H1 (cell line): ENCODE data around the gene MYOM1. TPM values are rescaled to one million over a fixed set of nuclear protein-coding genes. Genes with fewer than 3 reads are reported as not detected.

Source experiments
- CTCF ChIA-PET: fragments of 300-600 bp; sonication (Branson Sonifier 250); formaldehyde crosslinking; loops from one replicate; lab custom pipeline; 2021; ENCODE audit not compliant: partially characterized antibody; lab: Charles Lee
- POLR2A ChIA-PET: fragments of 300-600 bp; sonication (Branson Sonifier 250); formaldehyde crosslinking; loops from one replicate; lab custom pipeline; 2021; ENCODE audit warnings: inconsistent platforms; ENCODE audit not compliant: partially characterized antibody; lab: Charles Lee
- DNase-seq, 2 experiments: peaks; one replicate each; pipeline versions ENCODE4 v3.0.0 to v3.0.0-alpha.2; 2010 to 2022; ENCODE audit warnings: low spot score in 2 of 2, low read depth in 1 of 2, mixed read lengths in 1 of 2
- FAIRE-seq: peaks from 2 replicates; lab custom pipeline; 2011; peaks lifted over from hg19 to GRCh38; lab: Jason Lieb, UNC
- H2AFZ ChIP-seq: 2 replicates; pipeline ENCODE4 v1.8.1; 2012; ENCODE audit warnings: low read length, inconsistent platforms
- H2AK5ac ChIP-seq: 2 replicates; pipeline ENCODE4 v1.6.1; 2013; ENCODE audit warnings: low read depth, low read length
- H2BK120ac ChIP-seq: replicated peaks from 2 replicates; pipeline ENCODE3; 2013; ENCODE audit warnings: low read depth, low read length, inconsistent platforms
- H2BK12ac ChIP-seq: 2 replicates; pipeline ENCODE4 v1.6.1; 2013; ENCODE audit warnings: low read depth, low read length
- H2BK15ac ChIP-seq: 2 replicates; pipeline ENCODE4 v1.6.1; 2013; ENCODE audit warnings: low read length
- H2BK20ac ChIP-seq: 2 replicates; pipeline ENCODE4 v1.6.1; 2013; ENCODE audit warnings: low read length
- H2BK5ac ChIP-seq: 2 replicates; pipeline ENCODE4 v1.6.1; 2013; ENCODE audit warnings: low read depth, low read length
- H3K14ac ChIP-seq: 2 replicates; pipeline ENCODE4 v1.6.1; 2013; ENCODE audit warnings: inconsistent platforms; ENCODE audit not compliant: insufficient read length
- H3K18ac ChIP-seq: 2 replicates; pipeline ENCODE4 v1.6.1; 2013; ENCODE audit warnings: low read length; ENCODE audit errors: extremely low read depth
- H3K23ac ChIP-seq: 2 replicates; pipeline ENCODE4 v1.6.1; 2013; ENCODE audit warnings: inconsistent platforms; ENCODE audit not compliant: insufficient read length
- H3K23me2 ChIP-seq: 2 replicates; pipeline ENCODE4 v1.6.1; 2013; ENCODE audit warnings: low read depth, low read length
- H3K27ac ChIP-seq: 2 replicates; pipeline ENCODE4 v1.6.1; 2011; ENCODE audit warnings: low read depth, low read length, inconsistent platforms
- H3K27me3 ChIP-seq, 4 experiments: replicated peaks in 1 of 4; 1 replicate in 1 of 4; 2 replicates in 3 of 4; pipeline versions ENCODE4 v1.6.1 to v1.8.1; 2011 to 2013; ENCODE audit warnings: low read length in 3 of 4, mild to moderate bottlenecking in 3 of 4, inconsistent platforms in 2 of 4, mixed read lengths in 2 of 4, moderate library complexity in 1 of 4; ENCODE audit not compliant: control insufficient read depth in 3 of 4, insufficient read depth in 3 of 4; ENCODE audit errors: extremely low read depth in 1 of 4
- H3K36me3 ChIP-seq, 4 experiments: 2 replicates each; pipeline versions ENCODE4 v1.6.1 to v1.8.1; 2011 to 2013; ENCODE audit warnings: mild to moderate bottlenecking in 4 of 4, low read length in 3 of 4, moderate library complexity in 2 of 4, control low read depth in 1 of 4, inconsistent platforms in 1 of 4; ENCODE audit not compliant: insufficient read depth in 4 of 4, control insufficient read depth in 2 of 4
- H3K4ac ChIP-seq: replicated peaks from 2 replicates; pipeline ENCODE3; 2013; ENCODE audit warnings: low read length, low read depth, mixed read lengths, inconsistent platforms; ENCODE audit not compliant: insufficient read length
- H3K4me1 ChIP-seq, 4 experiments: replicated peaks in 1 of 4; 1 replicate in 1 of 4; 2 replicates in 3 of 4; pipeline versions ENCODE4 v1.6.1 to v1.8.1; 2011 to 2013; ENCODE audit warnings: low read length in 3 of 4, inconsistent platforms in 2 of 4, mixed read lengths in 1 of 4; ENCODE audit not compliant: insufficient read depth in 4 of 4, control insufficient read depth in 3 of 4
- H3K4me2 ChIP-seq, 2 experiments: 2 replicates each; pipeline versions ENCODE4 v1.6.1 to v1.8.1; 2011 to 2013; ENCODE audit warnings: low read depth in 2 of 2, low read length in 2 of 2, control low read depth in 1 of 2, inconsistent platforms in 1 of 2, mild to moderate bottlenecking in 1 of 2; ENCODE audit not compliant: insufficient read depth in 1 of 2
- H3K4me3 ChIP-seq, 4 experiments: fragments of 200-600, 300-600 bp in 1 of 4; sonication (generic), shearing (Covaris generic), sonication (Bioruptor Twin) in 1 of 4; 2 replicates each; pipeline versions ENCODE4 v1.5.1 to v1.8.1; 2011 to 2016; ENCODE audit warnings: low read length in 4 of 4, low read depth in 3 of 4, control low read depth in 2 of 4, inconsistent platforms in 2 of 4, mild to moderate bottlenecking in 2 of 4, mixed read lengths in 1 of 4, moderate library complexity in 1 of 4; ENCODE audit not compliant: insufficient read depth in 2 of 4; ENCODE audit errors: extremely low read depth in 1 of 4
- H3K56ac ChIP-seq: replicated peaks from 2 replicates; pipeline ENCODE3; 2013; ENCODE audit warnings: low read depth, mild to moderate bottlenecking, mixed read lengths, low read length, inconsistent platforms; ENCODE audit not compliant: insufficient read length
- H3K79me1 ChIP-seq: 2 replicates; pipeline ENCODE4 v1.6.1; 2013; ENCODE audit warnings: low read depth, low read length, control low read depth
- H3K79me2 ChIP-seq, 2 experiments: 2 replicates each; pipeline versions ENCODE4 v1.6.1 to v1.8.1; 2012 to 2013; ENCODE audit warnings: low read length in 2 of 2, mild to moderate bottlenecking in 2 of 2, inconsistent platforms in 1 of 2; ENCODE audit not compliant: insufficient read depth in 2 of 2, control insufficient read depth in 1 of 2
- H3K9ac ChIP-seq, 4 experiments: replicated peaks in 1 of 4; 1 replicate in 1 of 4; 2 replicates in 3 of 4; pipeline versions ENCODE4 v1.6.1 to v1.8.1; 2011 to 2013; ENCODE audit warnings: low read depth in 3 of 4, low read length in 3 of 4, control low read depth in 2 of 4, mild to moderate bottlenecking in 2 of 4, moderate library complexity in 2 of 4, inconsistent platforms in 1 of 4; ENCODE audit errors: extremely low read depth in 1 of 4
- H3K9me3 ChIP-seq, 2 experiments: 2 replicates each; pipeline versions ENCODE4 v1.6.1 to v1.8.1; 2012 to 2013; ENCODE audit warnings: mild to moderate bottlenecking in 2 of 2, moderate library complexity in 2 of 2, control low read depth in 1 of 2, inconsistent platforms in 1 of 2, low read depth in 1 of 2, low read length in 1 of 2, mixed read lengths in 1 of 2; ENCODE audit not compliant: insufficient read depth in 2 of 2
- H4K20me1 ChIP-seq, 2 experiments: replicated peaks in 1 of 2; 2 replicates each; pipeline versions ENCODE3 to v1.8.1; 2011 to 2013; ENCODE audit warnings: inconsistent platforms in 2 of 2, low read length in 2 of 2, mild to moderate bottlenecking in 1 of 2; ENCODE audit not compliant: insufficient read depth in 2 of 2, control insufficient read depth in 1 of 2
- H4K5ac ChIP-seq: 2 replicates; pipeline ENCODE4 v1.6.1; 2013; ENCODE audit warnings: low read length, low read depth, mixed read lengths, inconsistent platforms; ENCODE audit not compliant: insufficient read length
- H4K8ac ChIP-seq: 2 replicates; pipeline ENCODE4 v1.8.0; 2013; ENCODE audit warnings: mild to moderate bottlenecking, moderate library complexity, low read length, inconsistent platforms; ENCODE audit not compliant: insufficient read depth; ENCODE audit errors: extremely low read depth
- H4K91ac ChIP-seq: replicated peaks from 2 replicates; pipeline ENCODE3; 2013; ENCODE audit warnings: low read length, mixed read lengths, inconsistent platforms; ENCODE audit not compliant: insufficient read length
- CTBP2 ChIP-seq: IDR thresholded peaks from 2 replicates; pipeline ENCODE4 v1.7.0; 2011; ENCODE audit warnings: borderline replicate concordance, mild to moderate bottlenecking, moderate library complexity, mixed read lengths, low read length; ENCODE audit not compliant: insufficient read depth, insufficient read length
- RAD21 ChIP-seq, 2 experiments: IDR thresholded peaks in 1 of 2; conservative IDR thresholded peaks in 1 of 2; 2 replicates each; pipeline ENCODE4 v1.6.1; 2011; ENCODE audit warnings: low read depth in 2 of 2, low read length in 2 of 2, improper control_type of control experiment in 1 of 2, inconsistent platforms in 1 of 2, mild to moderate bottlenecking in 1 of 2, moderate library complexity in 1 of 2
- WGBS, 2 experiments: shearing (Covaris generic) in 1 of 2; methylation state at CpG; one replicate each; pipeline versions ENCODE4 v1.1.6 to v1.1.7; 2013 to 2015; ENCODE audit warnings: low lambda C conversion rate in 2 of 2, mixed read lengths in 2 of 2, inconsistent platforms in 1 of 2, low coverage in 1 of 2, missing lambda C conversion rate in 1 of 2; ENCODE audit not compliant: insufficient replicate concordance in 2 of 2, insufficient coverage in 1 of 2, insufficient read length in 1 of 2; ENCODE audit errors: extremely low coverage in 1 of 2, missing lambda C conversion rate in 1 of 2; 5-methylcytosine and 5-hydroxymethylcytosine counted together
- polyA plus RNA-seq, 7 experiments: library from polyadenylated mRNA; depleted of rRNA in 3 of 7; stranded (reverse) in 5 of 7; unstranded in 2 of 7; fragments of >200 nt in 5 of 7; fragments of 200-250 nt in 2 of 7; gene quantifications; 1 replicate in 5 of 7; 2 replicates in 1 of 7; 4 replicates in 1 of 7; pipeline versions ENCODE4 v1.2.1 to v1.2.3, GENCODE V29; 2011 to 2013; ENCODE audit warnings: missing spikeins in 2 of 7, mixed read lengths in 2 of 7
- total RNA-seq: library from RNA; stranded (reverse); fragmentation: NEBNext Ultra II Directional; extraction: Animal tissue kit (Norgen Biotek cat#: 25700); gene quantifications from 2 replicates; pipeline ENCODE4 v1.2.1, GENCODE V29; 2021

MYOM1 gene
- total and polyA plus RNA-seq, 2 of the 8 experiments (the other 6 are each of a cell fraction or from before 2014, with no cell fraction given) = 0.06 to 0.32 TPM

GRCh38 chr18:3246635-3247239, 27.0 kb upstream of the MYOM1 start:
- H3K36me3 ChIP-seq = peaks cover 0 to 4% (median 2%) of the 10 kb centered on the region in 4 experiments; a peak in 4 of 8 replicates
- H4K20me1 ChIP-seq = peaks cover under 1 to 10% of the 10 kb centered on the region in 2 experiments
- H3K27me3 ChIP-seq = no peaks in the 10 kb centered on the region
- H2BK5ac ChIP-seq = peak overlapping the region; percentile 64; the same call in 1 of the 2 replicates
- H2BK20ac ChIP-seq = no peak overlapping the region
- peak overlapping the region; percentile 51 for H4K5ac ChIP-seq
- peak overlapping the region; percentile 45 to 91 (median 54) for H3K4me3 ChIP-seq
- H3K14ac ChIP-seq = no peak overlapping the region
- CTCF ChIA-PET = interaction anchor here (0.7 to 3.0 kb wide), 30 partner anchors 9 to 419 kb away, joined by 3 to 22 read pairs (median 4); partner anchors contain the start of gene MYOM1
- no peak overlapping the region for H4K91ac ChIP-seq
- H3K23ac ChIP-seq = no peak overlapping the region
- H3K56ac ChIP-seq = no peak overlapping the region
- peaks cover 0 to 9% (median 1%) of the 10 kb centered on the region in 4 experiments; a peak in 2 of 7 replicates for H3K4me1 ChIP-seq
- 58% methylated on average over 23 of the region's 23 CpGs; no CpG with 5 or more reads in 1 of the 2 experiments for WGBS, 2 experiments
- peaks cover 8 to 41% of the 10 kb centered on the region in 2 experiments; a peak in 3 of 4 replicates for H3K79me2 ChIP-seq
- no peak for DNase-seq
- peak overlapping the region; percentile 85 for H3K18ac ChIP-seq
- H2BK120ac ChIP-seq = no peak overlapping the region
- H3K23me2 ChIP-seq = peaks cover 7% of the 10 kb centered on the region; the same call in 1 of the 2 replicates
- 0 out of 2 replicates have a peak overlapping the region, but pooled peaks have one; percentile 81 for H2BK15ac ChIP-seq
- H3K9ac ChIP-seq = peak overlapping the region in 3 of 4 experiments; percentile 35 to 74 (median 73); a peak in 5 of 7 replicates
- no peak overlapping the region for H3K4ac ChIP-seq
- FAIRE-seq = no peak
- no peaks in the 10 kb centered on the region for H3K79me1 ChIP-seq
- H3K27ac ChIP-seq = peak overlapping the region; percentile 55; the same call in 1 of the 2 replicates
- no peak overlapping the region for H2AK5ac ChIP-seq
- peaks cover under 1 to 6% of the 10 kb centered on the region in 2 experiments; a peak in 2 of 4 replicates for H3K9me3 ChIP-seq
- POLR2A ChIA-PET = interaction anchor here (0.6 to 6.3 kb wide), 21 partner anchors 8 to 590 kb away, joined by 3 to 60 read pairs (median 4); partner anchors contain the start of genes MYL12B, MYOM1 and SMCHD1
- H2BK12ac ChIP-seq = no peak overlapping the region
- peak overlapping the region; percentile 65 to 83 for H3K4me2 ChIP-seq
- H4K8ac ChIP-seq = peak overlapping the region; percentile 58; the same call in 1 of the 2 replicates
- no peak overlapping the region for H2AFZ ChIP-seq
- no peak for TF ChIP-seq RAD21 (IDR thresholded peaks at IDR 0.05 in 1 of 2, conservative IDR thresholded peaks at IDR 0.05 in 1 of 2; ENCODE audit: low read depth in 2 of 2, low read length in 2 of 2)
- no peak for TF ChIP-seq CTBP2
